H9 (cell line): ENCODE data around the gene ZNF430. TPM values are rescaled to one million over a fixed set of nuclear protein-coding genes. Genes with fewer than 3 reads are reported as not detected.

Experiments used
- DNase-seq: peaks from one replicate; pipeline ENCODE4 v3.0.0-alpha.2; 2017
- H2AFZ ChIP-seq: one replicate; pipeline ENCODE4 v1.6.1; 2013; ENCODE audit warnings: mild to moderate bottlenecking, low read length, control low read depth, moderate library complexity
- H2AK5ac ChIP-seq: 2 replicates; pipeline ENCODE4 v1.6.1; 2013; ENCODE audit warnings: low read length, control low read depth, mixed read lengths; ENCODE audit not compliant: insufficient read length
- H2BK120ac ChIP-seq: one replicate; pipeline ENCODE4 v1.6.1; 2013; ENCODE audit warnings: low read depth, mild to moderate bottlenecking, low read length, control low read depth, inconsistent platforms; ENCODE audit not compliant: poor library complexity, severe bottlenecking
- H2BK12ac ChIP-seq: 2 replicates; pipeline ENCODE4 v1.6.1; 2013; ENCODE audit warnings: low read length, control low read depth, mixed read lengths, low read depth; ENCODE audit not compliant: insufficient read length
- H2BK15ac ChIP-seq: 2 replicates; pipeline ENCODE4 v1.6.1; 2013; ENCODE audit warnings: low read depth, low read length, control low read depth
- H2BK20ac ChIP-seq: one replicate; pipeline ENCODE4 v1.6.1; 2013; ENCODE audit warnings: low read depth, mild to moderate bottlenecking, low read length, control low read depth, inconsistent platforms; ENCODE audit not compliant: poor library complexity, severe bottlenecking
- H2BK5ac ChIP-seq: 2 replicates; pipeline ENCODE4 v1.6.1; 2013; ENCODE audit warnings: low read length, control low read depth, mixed read lengths; ENCODE audit not compliant: insufficient read length
- H3K14ac ChIP-seq: 2 replicates; pipeline ENCODE4 v1.6.1; 2013; ENCODE audit warnings: low read length, control low read depth; ENCODE audit not compliant: insufficient read depth
- H3K18ac ChIP-seq: 2 replicates; pipeline ENCODE4 v1.6.1; 2013; ENCODE audit warnings: low read depth, mild to moderate bottlenecking, mixed read lengths, low read length, control low read depth; ENCODE audit not compliant: insufficient read length
- H3K23ac ChIP-seq: 2 replicates; pipeline ENCODE4 v1.6.1; 2013; ENCODE audit warnings: low read length, control low read depth, mixed read lengths, low read depth; ENCODE audit not compliant: insufficient read length
- H3K23me2 ChIP-seq: 2 replicates; pipeline ENCODE4 v1.6.1; 2013; ENCODE audit warnings: low read depth, mild to moderate bottlenecking, mixed read lengths, low read length, control low read depth; ENCODE audit not compliant: insufficient read length, poor library complexity, severe bottlenecking
- H3K27ac ChIP-seq: 2 replicates; pipeline ENCODE4 v1.5.1; 2013; ENCODE audit warnings: low read length, control low read depth, mixed read lengths, low read depth; ENCODE audit not compliant: insufficient read length
- H3K27me3 ChIP-seq: 2 replicates; pipeline ENCODE4 v1.6.1; 2013; ENCODE audit warnings: low read length, control low read depth, inconsistent platforms; ENCODE audit not compliant: insufficient read depth
- H3K4ac ChIP-seq: 2 replicates; pipeline ENCODE4 v1.6.1; 2013; ENCODE audit warnings: low read depth, mild to moderate bottlenecking, control low read depth, inconsistent platforms, low read length, moderate library complexity
- H3K4me1 ChIP-seq: 2 replicates; pipeline ENCODE4 v1.6.1; 2013; ENCODE audit warnings: low read length, control low read depth, inconsistent platforms; ENCODE audit not compliant: insufficient read depth
- H3K4me2 ChIP-seq: 2 replicates; pipeline ENCODE4 v1.6.1; 2013; ENCODE audit warnings: low read length, control low read depth, mixed read lengths; ENCODE audit not compliant: insufficient read length, insufficient read depth
- H3K56ac ChIP-seq: 2 replicates; pipeline ENCODE4 v1.6.1; 2013; ENCODE audit warnings: low read depth, mild to moderate bottlenecking, mixed read lengths, low read length, control low read depth; ENCODE audit not compliant: insufficient read length
- H3K79me1 ChIP-seq: 2 replicates; pipeline ENCODE4 v1.6.1; 2013; ENCODE audit warnings: low read depth, mild to moderate bottlenecking, moderate library complexity, low read length, control low read depth, inconsistent platforms; ENCODE audit not compliant: insufficient read depth, poor library complexity, severe bottlenecking
- H3K79me2 ChIP-seq: 2 replicates; pipeline ENCODE4 v1.6.1; 2013; ENCODE audit warnings: low read length, control low read depth, inconsistent platforms; ENCODE audit not compliant: insufficient read depth
- H3K9ac ChIP-seq: 2 replicates; pipeline ENCODE4 v1.6.1; 2013; ENCODE audit warnings: low read length, control low read depth, mixed read lengths; ENCODE audit not compliant: insufficient read length; ENCODE audit errors: extremely low read depth
- H3K9me3 ChIP-seq: one replicate; pipeline ENCODE4 v1.6.1; 2013; ENCODE audit warnings: low read depth, low read length, inconsistent platforms; ENCODE audit not compliant: control insufficient read depth
- H3T11ph ChIP-seq: one replicate; pipeline ENCODE4 v1.6.1; 2013; ENCODE audit warnings: mild to moderate bottlenecking, low read length, control low read depth, inconsistent platforms
- H4K20me1 ChIP-seq: one replicate; pipeline ENCODE4 v1.6.1; 2013; ENCODE audit not compliant: control insufficient read depth, insufficient read length, insufficient read depth
- H4K5ac ChIP-seq: 2 replicates; pipeline ENCODE4 v1.6.1; 2013; ENCODE audit warnings: low read depth, mild to moderate bottlenecking, mixed read lengths, low read length, control low read depth; ENCODE audit not compliant: insufficient read length
- H4K8ac ChIP-seq: replicated peaks from 2 replicates; pipeline ENCODE4 v1.6.1; 2013; ENCODE audit warnings: low read length, control low read depth, mixed read lengths, low read depth; ENCODE audit not compliant: insufficient read length
- H4K91ac ChIP-seq: 2 replicates; pipeline ENCODE4 v1.6.1; 2013; ENCODE audit warnings: low read depth, mild to moderate bottlenecking, moderate library complexity, mixed read lengths, low read length, control low read depth; ENCODE audit not compliant: insufficient read length
- H3K27ac Mint-ChIP-seq, 3 experiments: 2 replicates in 2 of 3; 3 replicates in 1 of 3; pipeline ENCODE4 v1.8.0; 2020 to 2021; ENCODE audit warnings: mixed read lengths in 3 of 3, mild to moderate bottlenecking in 1 of 3, moderate library complexity in 1 of 3
- H3K27me3 Mint-ChIP-seq: 2 replicates; pipeline ENCODE4 v1.8.0; 2021; ENCODE audit warnings: low read depth, mild to moderate bottlenecking, moderate library complexity, mixed read lengths
- H3K36me3 Mint-ChIP-seq, 3 experiments: 2 replicates in 2 of 3; 3 replicates in 1 of 3; pipeline ENCODE4 v1.8.0; 2020 to 2021; ENCODE audit warnings: low read depth in 3 of 3, mixed read lengths in 3 of 3; ENCODE audit not compliant: insufficient read depth in 1 of 3
- H3K4me1 Mint-ChIP-seq, 2 experiments: 2 replicates each; pipeline ENCODE4 v1.8.0; 2020; ENCODE audit warnings: mixed read lengths in 2 of 2
- H3K4me3 Mint-ChIP-seq, 2 experiments: 2 replicates in 1 of 2; 3 replicates in 1 of 2; pipeline ENCODE4 v1.8.0; 2020 to 2021; ENCODE audit warnings: mild to moderate bottlenecking in 2 of 2, mixed read lengths in 2 of 2, moderate library complexity in 1 of 2
- H3K9me3 Mint-ChIP-seq, 2 experiments: 2 replicates in 1 of 2; 3 replicates in 1 of 2; pipeline ENCODE4 v1.8.0; 2020; ENCODE audit warnings: mild to moderate bottlenecking in 2 of 2, mixed read lengths in 2 of 2, moderate library complexity in 1 of 2
- CTCF ChIP-seq: fragments of 200-600 bp; sonication (generic); conservative IDR thresholded peaks from 3 replicates; pipeline ENCODE4 v1.8.0; 2021; ENCODE audit warnings: antibody characterized with exemption, mild to moderate bottlenecking
- WGBS: extraction: QIAGEN DNeasy Blood & Tissue Kit; methylation state at CpG from one replicate; pipeline ENCODE4 v1.1.7; 2013; ENCODE audit warnings: missing lambda C conversion rate, low lambda C conversion rate, mixed read lengths; ENCODE audit not compliant: insufficient read length; ENCODE audit errors: extremely low coverage; 5-methylcytosine and 5-hydroxymethylcytosine counted together
- total RNA-seq: library from RNA; stranded (reverse); gene quantifications from 2 replicates; pipeline ENCODE4 v1.2.1, GENCODE V29; 2021

The ZNF430 gene
- total RNA-seq, 1 experiment from 2014 or later = 17.7 TPM

- no peaks in the 10 kb centered on the region for H4K20me1 ChIP-seq
- no peak overlapping the region for H2BK15ac ChIP-seq
- H3K27ac ChIP-seq = no peak overlapping the region
- H3K79me1 ChIP-seq = no peaks in the 10 kb centered on the region
- no peak overlapping the region for H3K14ac ChIP-seq
- no peak overlapping the region for H4K91ac ChIP-seq
- no peak overlapping the region for H2BK120ac ChIP-seq
- Mint-ChIP-seq H3K4me1 (no peaks in the 10 kb centered on the region), H3K27ac (no peak overlapping the region), H3K36me3 (peaks cover 52 to 59% (median 56%) of the 10 kb centered on the region in 3 experiments), H3K27me3 (no peaks in the 10 kb centered on the region), H3K4me3 (no peak overlapping the region), H3K9me3 (peaks cover 34 to 42% of the 10 kb centered on the region in 2 experiments)
- no peaks in the 10 kb centered on the region for H3K9me3 ChIP-seq
- no peak overlapping the region for H2BK20ac ChIP-seq
- no peak overlapping the region for H2BK12ac ChIP-seq
- H2BK5ac ChIP-seq = no peak overlapping the region
- no peak overlapping the region for H3T11ph ChIP-seq
- DNase-seq = no peak
- H3K79me2 ChIP-seq = peaks cover 5% of the 10 kb centered on the region; the same call in 1 of the 2 replicates
- no peak overlapping the region for H3K56ac ChIP-seq
- no peaks in the 10 kb centered on the region for H3K27me3 ChIP-seq
- no peak overlapping the region for H2AK5ac ChIP-seq
- no peak overlapping the region for H3K4me2 ChIP-seq
- no peak overlapping the region for H3K23ac ChIP-seq
- no peaks in the 10 kb centered on the region for H3K23me2 ChIP-seq
- no peak overlapping the region for H4K5ac ChIP-seq
- H2AFZ ChIP-seq = no peak overlapping the region
- no CpG with 5 or more reads among the region's 3 CpGs for WGBS
- no peak overlapping the region for H3K18ac ChIP-seq
- H3K4me1 ChIP-seq = no peaks in the 10 kb centered on the region
- no peak overlapping the region for H3K4ac ChIP-seq
- TF ChIP-seq CTCF = no peak
- H4K8ac ChIP-seq = no peak overlapping the region
- H3K9ac ChIP-seq = no peak overlapping the region
These were observed 26.0 kb downstream of the ZNF430 start for GRCh38 chr19:21046489-21046888.
